Left lung (tissue), 10 donors: ENCODE measurements around the gene CORO6. TPM values are rescaled to one million over a fixed set of nuclear protein-coding genes. Genes with fewer than 3 reads are reported as not detected.
A peak's percentile ranks its signal among the peaks of the same experiment; 100 is the strongest.

Source experiments
- ATAC-seq: fragments of 200-7000 bp; cut with Tn5 transposase; one replicate; pipeline ENCODE4 v1.9.1; 2020; ENCODE audit warnings: moderate library complexity
- DNase-seq, 4 donors: peaks; one replicate each; pipeline ENCODE4 v3.0.0-alpha.2; 2013 to 2020
- H3K27ac ChIP-seq, 2 donors: fragments of 200-600 bp; sonication (generic) in 1 of 2; one replicate each; pipeline versions ENCODE4 v1.5.0 to v1.8.0; 2020 to 2021
- H3K27me3 ChIP-seq, 2 donors: fragments of 200-600 bp; sonication (generic) in 1 of 2; one replicate each; pipeline versions ENCODE4 v1.5.0 to v1.8.0; 2020 to 2021
- H3K36me3 ChIP-seq, 2 donors: fragments of 200-600 bp; sonication (generic) in 1 of 2; one replicate each; pipeline versions ENCODE4 v1.5.0 to v1.8.0; 2020 to 2021
- H3K4me1 ChIP-seq, 2 donors: fragments of 200-600 bp; one replicate each; pipeline ENCODE4 v1.8.0; 2021
- H3K4me3 ChIP-seq, 2 donors: fragments of 200-600 bp; sonication (generic) in 1 of 2; one replicate each; pipeline versions ENCODE4 v1.5.0 to v1.8.0; 2020 to 2021; ENCODE audit warnings: mild to moderate bottlenecking in 1 of 2
- H3K9me3 ChIP-seq, 2 donors: fragments of 200-600 bp; sonication (generic) in 1 of 2; one replicate each; pipeline versions ENCODE4 v1.5.0 to v1.8.0; 2020 to 2021
- CTCF ChIP-seq, 2 donors: fragments of 200-600 bp; sonication (generic) in 1 of 2; IDR thresholded peaks; one replicate each; pipeline versions ENCODE4 v1.5.0 to v1.8.0; 2021; ENCODE audit warnings: antibody characterized with exemption in 2 of 2
- intact Hi-C, 2 donors: fragments of 100-400 bp; cut with DNase I; formaldehyde crosslinking; loops; one replicate each; pipeline versions ENCODE4 v1.11.2 to v1.14.2; 2022
- polyA plus RNA-seq, 6 donors: library from polyadenylated mRNA; unstranded; fragments of 120-200 nt; gene quantifications; one replicate each; pipeline ENCODE4 v1.2.1, GENCODE V29; 2013; ENCODE audit not compliant: insufficient read length in 6 of 6
- total RNA-seq, 2 donors: library from RNA; stranded (reverse); fragmentation: NEBNext Ultra II Directional; extraction: Animal tissue kit (Norgen Biotek cat#: 25700); gene quantifications; one replicate each; pipeline ENCODE4 v1.2.1, GENCODE V29; 2021
- donor health status: DM: no; HTN: yes; CAD: no.
- donor health status: DM: no; HTN: no; CAD: no.

The CORO6 gene
- total and polyA plus RNA-seq, 8 donors = 3.8 to 6.9 (median 4.2) TPM

- DNase-seq (peak in 2 of 4 donors; percentile 64 to 76), ATAC-seq (peak; percentile 0)
- intact Hi-C loops = no loop called here
- Histone ChIP-seq H3K27me3 (peaks cover 0 to 72% of the 10 kb centered on the region in 2 donors), H3K4me1 (peaks cover 35 to 60% of the 10 kb centered on the region in 2 donors), H3K4me3 (peak overlapping the region in 1 of 2 donors; percentile 39), H3K27ac (peak overlapping the region in 1 of 2 donors; percentile 20), H3K36me3 (no peaks in the 10 kb centered on the region), H3K9me3 (no peaks in the 10 kb centered on the region)
- TF ChIP-seq CTCF (IDR thresholded peaks at IDR 0.05) = no peak
Observed at GRCh38 chr17:29615048-29615385, 7.7 kb downstream of the CORO6 start.

GRCh38 chr17:29614349-29615047 lies 8.2 kb downstream of the CORO6 start:
- DNase-seq (peak in 1 of 4 donors; percentile 69), ATAC-seq (no peak)
- H3K4me1 ChIP-seq = peaks cover 35 to 60% of the 10 kb centered on the region in 2 donors
- no peaks in the 10 kb centered on the region for H3K36me3 ChIP-seq
- intact Hi-C loops = no loop called here
- H3K4me3 ChIP-seq = no peak overlapping the region
- H3K9me3 ChIP-seq = no peaks in the 10 kb centered on the region
- H3K27me3 ChIP-seq = peaks cover 0 to 72% of the 10 kb centered on the region in 2 donors
- TF ChIP-seq CTCF (IDR thresholded peaks at IDR 0.05) = no peak
- no peak overlapping the region for H3K27ac ChIP-seq

GRCh38 chr17:29613856-29614255 lies 8.9 kb downstream of the CORO6 start:
- no peaks in the 10 kb centered on the region for H3K36me3 ChIP-seq
- H3K4me3 ChIP-seq = peak overlapping the region in 1 of 2 donors; percentile 27
- peaks cover 0 to 66% of the 10 kb centered on the region in 2 donors for H3K27me3 ChIP-seq
- peak in 1 of 4 donors; percentile 59 for DNase-seq
- no peak for TF ChIP-seq CTCF (IDR thresholded peaks at IDR 0.05)
- no peak overlapping the region for H3K27ac ChIP-seq
- no peak for ATAC-seq
- intact Hi-C loops = no loop called here
- H3K4me1 ChIP-seq = peaks cover 35 to 60% of the 10 kb centered on the region in 2 donors
- H3K9me3 ChIP-seq = no peaks in the 10 kb centered on the region

- H3K4me3 ChIP-seq = peak overlapping the region in 1 of 2 donors; percentile 27
- DNase-seq (peak; percentile 81 to 98 (median 92)), ATAC-seq (peak; percentile 68)
- no peak overlapping the region for H3K27ac ChIP-seq
- H3K27me3 ChIP-seq = peaks cover 0 to 61% of the 10 kb centered on the region in 2 donors
- no peaks in the 10 kb centered on the region for H3K9me3 ChIP-seq
- TF ChIP-seq CTCF (IDR thresholded peaks at IDR 0.05) = peak; percentile 76 to 95
- no peaks in the 10 kb centered on the region for H3K36me3 ChIP-seq
- H3K4me1 ChIP-seq = peaks cover 35 to 56% of the 10 kb centered on the region in 2 donors
- intact Hi-C loops = no loop called here
Observed at GRCh38 chr17:29613352-29613837, 9.3 kb downstream of the CORO6 start.

GRCh38 chr17:29612404-29613280 lies 10.1 kb downstream of the CORO6 start:
- no peak overlapping the region for H3K27ac ChIP-seq

More at GRCh38 chr17:29612404-29613280, 10.1 kb downstream of the CORO6 start:
- no peak for TF ChIP-seq CTCF (IDR thresholded peaks at IDR 0.05)
- intact Hi-C loops = no loop called here
- H3K9me3 ChIP-seq = no peaks in the 10 kb centered on the region
- no peaks in the 10 kb centered on the region for H3K36me3 ChIP-seq
- ATAC-seq (no peak), DNase-seq (peak in 1 of 4 donors; percentile 77)
- peak overlapping the region in 1 of 2 donors; percentile 27 for H3K4me3 ChIP-seq
- peaks cover 30 to 49% of the 10 kb centered on the region in 2 donors for H3K4me1 ChIP-seq
- H3K27me3 ChIP-seq = peaks cover 0 to 55% of the 10 kb centered on the region in 2 donors
